Measurements from ENCODE around the gene CPOX.
"Not testable (repeated sequence)": the region's sequence is repeated elsewhere in the genome, so short reads cannot be mapped to it uniquely, and the experiment has no call there.

The CPOX gene

GRCh38 chr3:98593046-98593936 is at the start of gene CPOX:
TSS of gene CPOX (minus strand) at chr3:98593611. CDS start at chr3:98593504, 107 bp downstream.
- Histone ChIP-seq H3K27me3 (ENCODE audit: insufficient read depth, low read length, poor library complexity) (no peaks in the 10 kb centered on the region), H3K27ac (ENCODE audit: low read length) (peak within 1 kb of the TSS; percentile 86), H3K4me1 (ENCODE audit: insufficient read depth, low read length) (peaks cover 28% of the 10 kb centered on the region), H3K9me3 (ENCODE audit: insufficient read depth, low read length, severe bottlenecking) (no peaks in the 10 kb centered on the region), H4K20me1 (ENCODE audit: insufficient read depth, low read length) (peaks cover 6% of the 10 kb centered on the region; the same call in 1 of the 2 replicates), H3K79me2 (ENCODE audit: insufficient read depth, low read length) (peaks cover 24% of the 10 kb centered on the region), H2AFZ (ENCODE audit: low read depth, low read length) (peak within 1 kb of the TSS; percentile 89), H3K4me3 (ENCODE audit: low read depth in 1 of 2, low read length in 2 of 2) (peak within 1 kb of the TSS; percentile 62 to 91), H3K36me3 (ENCODE audit: insufficient read depth, low read length) (peaks cover 28% of the 10 kb centered on the region; the same call in 1 of the 2 replicates), H3K9ac (ENCODE audit: low read depth, low read length) (peak within 1 kb of the TSS; percentile 79), H3K4me2 (ENCODE audit: insufficient read depth, low read length) (peak within 1 kb of the TSS; percentile 92)
- DNase-seq (peak; percentile 90), ATAC-seq (ENCODE audit: insufficient read depth, low read depth) (peak; percentile 96)
- TF ChIP-seq EZH2 (IDR thresholded peaks at IDR 0.05; ENCODE audit: borderline replicate concordance, low read depth, low read length, severe bottlenecking) (no peak), CTCF (IDR thresholded peaks at IDR 0.05; ENCODE audit: borderline replicate concordance, extremely low read depth, low read length, poor library complexity, severe bottlenecking) (no peak)

- not testable (repeated sequence) for H3K9ac ChIP-seq (ENCODE audit: low read depth, low read length); H3K79me2 ChIP-seq (ENCODE audit: insufficient read depth, low read length); H3K36me3 ChIP-seq (ENCODE audit: insufficient read depth, low read length); H2AFZ ChIP-seq (ENCODE audit: low read depth, low read length); H3K27me3 ChIP-seq (ENCODE audit: insufficient read depth, low read length, poor library complexity); H3K4me3 ChIP-seq (ENCODE audit: low read depth in 1 of 2, low read length in 2 of 2); H3K4me2 ChIP-seq (ENCODE audit: insufficient read depth, low read length); DNase-seq; ATAC-seq (ENCODE audit: insufficient read depth, low read depth); H4K20me1 ChIP-seq (ENCODE audit: insufficient read depth, low read length); H3K27ac ChIP-seq (ENCODE audit: low read length); H3K9me3 ChIP-seq (ENCODE audit: insufficient read depth, low read length, severe bottlenecking)
- H3K4me1 ChIP-seq (ENCODE audit: insufficient read depth, low read length): peaks cover 40% of the 10 kb centered on the region
Measured at GRCh38 chr3:98642769-98643168, 49.4 kb upstream of the CPOX start.

- ATAC-seq (ENCODE audit: insufficient read depth, low read depth); H3K79me2 ChIP-seq (ENCODE audit: insufficient read depth, low read length); H3K4me2 ChIP-seq (ENCODE audit: insufficient read depth, low read length); H3K27me3 ChIP-seq (ENCODE audit: insufficient read depth, low read length, poor library complexity); H3K4me3 ChIP-seq (ENCODE audit: low read depth in 1 of 2, low read length in 2 of 2); H3K36me3 ChIP-seq (ENCODE audit: insufficient read depth, low read length); H3K9me3 ChIP-seq (ENCODE audit: insufficient read depth, low read length, severe bottlenecking); H3K9ac ChIP-seq (ENCODE audit: low read depth, low read length); H4K20me1 ChIP-seq (ENCODE audit: insufficient read depth, low read length); DNase-seq; H3K27ac ChIP-seq (ENCODE audit: low read length); H2AFZ ChIP-seq (ENCODE audit: low read depth, low read length): not testable (repeated sequence)
- peaks cover 31% of the 10 kb centered on the region for H3K4me1 ChIP-seq (ENCODE audit: insufficient read depth, low read length)
Measured at GRCh38 chr3:98641756-98642155, 48.3 kb upstream of the CPOX start.

GRCh38 chr3:98638515-98638914 is 45.1 kb upstream of the CPOX start:
- not testable (repeated sequence) for H3K27me3 ChIP-seq (ENCODE audit: insufficient read depth, low read length, poor library complexity); H4K20me1 ChIP-seq (ENCODE audit: insufficient read depth, low read length); H3K79me2 ChIP-seq (ENCODE audit: insufficient read depth, low read length); H3K4me2 ChIP-seq (ENCODE audit: insufficient read depth, low read length); H3K36me3 ChIP-seq (ENCODE audit: insufficient read depth, low read length); H3K4me1 ChIP-seq (ENCODE audit: insufficient read depth, low read length); DNase-seq; H3K9ac ChIP-seq (ENCODE audit: low read depth, low read length); H3K27ac ChIP-seq (ENCODE audit: low read length); H3K4me3 ChIP-seq (ENCODE audit: low read depth in 1 of 2, low read length in 2 of 2); H2AFZ ChIP-seq (ENCODE audit: low read depth, low read length); ATAC-seq (ENCODE audit: insufficient read depth, low read depth); H3K9me3 ChIP-seq (ENCODE audit: insufficient read depth, low read length, severe bottlenecking)

GRCh38 chr3:98630416-98630815 is 37.0 kb upstream of the CPOX start:
- no peaks in the 10 kb centered on the region for H4K20me1 ChIP-seq (ENCODE audit: insufficient read depth, low read length)
- H3K27me3 ChIP-seq (ENCODE audit: insufficient read depth, low read length, poor library complexity): no peaks in the 10 kb centered on the region
- no peak overlapping the region for H3K9ac ChIP-seq (ENCODE audit: low read depth, low read length)
- H3K4me3 ChIP-seq (ENCODE audit: low read depth in 1 of 2, low read length in 2 of 2): no peak overlapping the region
- no peak overlapping the region for H3K4me2 ChIP-seq (ENCODE audit: insufficient read depth, low read length)
- H2AFZ ChIP-seq (ENCODE audit: low read depth, low read length): no peak overlapping the region
- no peak overlapping the region for H3K27ac ChIP-seq (ENCODE audit: low read length)
- TF ChIP-seq CTCF (IDR thresholded peaks at IDR 0.05; ENCODE audit: borderline replicate concordance, extremely low read depth, low read length, poor library complexity, severe bottlenecking) (no peak), EZH2 (IDR thresholded peaks at IDR 0.05; ENCODE audit: borderline replicate concordance, low read depth, low read length, severe bottlenecking) (no peak)
- DNase-seq (no peak), ATAC-seq (ENCODE audit: insufficient read depth, low read depth) (no peak)
- no peaks in the 10 kb centered on the region for H3K4me1 ChIP-seq (ENCODE audit: insufficient read depth, low read length)
- H3K79me2 ChIP-seq (ENCODE audit: insufficient read depth, low read length): no peaks in the 10 kb centered on the region
- H3K9me3 ChIP-seq (ENCODE audit: insufficient read depth, low read length, severe bottlenecking): no peaks in the 10 kb centered on the region
- no peaks in the 10 kb centered on the region for H3K36me3 ChIP-seq (ENCODE audit: insufficient read depth, low read length)

Data from DND-41 (cell line).